Measurements from ENCODE around the gene GREB1.

The GREB1 gene

GRCh38 chr2:11688222-11689069 is 154.6 kb downstream of the GREB1 start:
- H3K9me2 ChIP-seq (ENCODE audit: low read depth, low read length), result no peaks in the 10 kb centered on the region
- peak overlapping the region; percentile 26 for H3K4me3 ChIP-seq (ENCODE audit: low read depth, low read length, poor library complexity, severe bottlenecking)
- 0 out of 2 replicates have a peak overlapping the region, but pooled peaks have one; percentile 13 for H3K9ac ChIP-seq (ENCODE audit: low read length)
- H3K4me1 ChIP-seq (ENCODE audit: insufficient read depth, low read length, severe bottlenecking), result peaks cover 15% of the 10 kb centered on the region
- no peaks in the 10 kb centered on the region for H3K36me3 ChIP-seq (ENCODE audit: insufficient read depth, low read length)
- H3K4me2 ChIP-seq (ENCODE audit: low read length), result peak overlapping the region; percentile 55
- H3K27me3 ChIP-seq (ENCODE audit: insufficient read depth, low read length), result no peaks in the 10 kb centered on the region
- no peaks in the 10 kb centered on the region for H4K20me1 ChIP-seq (ENCODE audit: insufficient read depth, low read length)
- no peaks in the 10 kb centered on the region for H3F3A ChIP-seq (ENCODE audit: insufficient read depth, low read length)
- H3K27ac ChIP-seq (ENCODE audit: low read depth, low read length, poor library complexity, severe bottlenecking), result no peak overlapping the region
- H2AFZ ChIP-seq (ENCODE audit: low read length), result peak overlapping the region; percentile 43; the same call in 1 of the 2 replicates
- TF ChIP-seq, protein P1, sequence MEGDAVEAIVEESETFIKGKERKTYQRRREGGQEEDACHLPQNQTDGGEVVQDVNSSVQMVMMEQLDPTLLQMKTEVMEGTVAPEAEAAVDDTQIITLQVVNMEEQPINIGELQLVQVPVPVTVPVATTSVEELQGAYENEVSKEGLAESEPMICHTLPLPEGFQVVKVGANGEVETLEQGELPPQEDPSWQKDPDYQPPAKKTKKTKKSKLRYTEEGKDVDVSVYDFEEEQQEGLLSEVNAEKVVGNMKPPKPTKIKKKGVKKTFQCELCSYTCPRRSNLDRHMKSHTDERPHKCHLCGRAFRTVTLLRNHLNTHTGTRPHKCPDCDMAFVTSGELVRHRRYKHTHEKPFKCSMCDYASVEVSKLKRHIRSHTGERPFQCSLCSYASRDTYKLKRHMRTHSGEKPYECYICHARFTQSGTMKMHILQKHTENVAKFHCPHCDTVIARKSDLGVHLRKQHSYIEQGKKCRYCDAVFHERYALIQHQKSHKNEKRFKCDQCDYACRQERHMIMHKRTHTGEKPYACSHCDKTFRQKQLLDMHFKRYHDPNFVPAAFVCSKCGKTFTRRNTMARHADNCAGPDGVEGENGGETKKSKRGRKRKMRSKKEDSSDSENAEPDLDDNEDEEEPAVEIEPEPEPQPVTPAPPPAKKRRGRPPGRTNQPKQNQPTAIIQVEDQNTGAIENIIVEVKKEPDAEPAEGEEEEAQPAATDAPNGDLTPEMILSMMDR (IDR thresholded peaks at IDR 0.05; ENCODE audit: low read length), result peak; percentile 95
- no peak for TF ChIP-seq EZH2 (IDR thresholded peaks at IDR 0.05; ENCODE audit: borderline replicate concordance, low read length)
- H3K9me3 ChIP-seq (ENCODE audit: low read length), result no peaks in the 10 kb centered on the region
- H3K79me2 ChIP-seq (ENCODE audit: insufficient read depth, low read length), result no peaks in the 10 kb centered on the region

DNA sequence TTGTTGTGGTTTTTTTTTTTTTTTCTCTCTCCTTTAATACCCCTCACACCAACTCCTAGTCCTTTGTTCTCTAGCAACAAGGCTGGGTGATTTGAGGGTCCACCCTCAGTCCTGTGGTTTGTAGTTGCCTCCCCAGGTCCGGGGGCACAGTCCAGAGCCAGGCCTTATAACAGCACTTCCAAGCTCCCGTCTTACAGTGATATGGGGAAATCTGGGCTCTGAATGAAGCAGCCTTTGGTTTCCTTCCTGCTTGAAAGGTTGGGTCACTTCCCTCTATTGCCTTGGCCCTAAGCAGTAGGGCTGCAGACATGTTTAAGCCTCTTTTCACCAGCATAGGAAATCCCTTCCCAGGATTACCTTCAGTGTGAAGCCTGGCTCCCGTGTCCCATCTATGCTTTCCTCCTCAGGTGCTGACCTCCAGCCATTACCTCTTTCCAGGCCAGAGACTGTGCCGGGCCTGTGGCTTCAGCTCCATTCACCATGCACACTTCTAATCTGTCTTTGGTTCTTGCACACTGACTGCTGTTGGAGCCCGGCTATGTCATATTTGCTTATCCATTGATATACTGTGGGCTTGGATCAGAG is 157.3 kb downstream of the GREB1 start:
- no peaks in the 10 kb centered on the region for H3K9me2 ChIP-seq (ENCODE audit: low read depth, low read length)
- H3F3A ChIP-seq (ENCODE audit: insufficient read depth, low read length), result no peaks in the 10 kb centered on the region
- H3K4me1 ChIP-seq (ENCODE audit: insufficient read depth, low read length, severe bottlenecking), result peaks cover 15% of the 10 kb centered on the region
- H3K9me3 ChIP-seq (ENCODE audit: low read length), result no peaks in the 10 kb centered on the region
- H3K27me3 ChIP-seq (ENCODE audit: insufficient read depth, low read length), result no peaks in the 10 kb centered on the region
- no peak overlapping the region for H3K27ac ChIP-seq (ENCODE audit: low read depth, low read length, poor library complexity, severe bottlenecking)
- H3K4me3 ChIP-seq (ENCODE audit: low read depth, low read length, poor library complexity, severe bottlenecking), result no peak overlapping the region
- no peaks in the 10 kb centered on the region for H3K79me2 ChIP-seq (ENCODE audit: insufficient read depth, low read length)
- TF ChIP-seq, protein P1 (IDR thresholded peaks at IDR 0.05; ENCODE audit: low read length), result no peak
- TF ChIP-seq EZH2 (IDR thresholded peaks at IDR 0.05; ENCODE audit: borderline replicate concordance, low read length), result no peak
- H3K9ac ChIP-seq (ENCODE audit: low read length), result no peak overlapping the region
- H3K4me2 ChIP-seq (ENCODE audit: low read length), result no peak overlapping the region
- no peak overlapping the region for H2AFZ ChIP-seq (ENCODE audit: low read length)
- H4K20me1 ChIP-seq (ENCODE audit: insufficient read depth, low read length), result no peaks in the 10 kb centered on the region
- H3K36me3 ChIP-seq (ENCODE audit: insufficient read depth, low read length), result no peaks in the 10 kb centered on the region
